ENCODE results near the gene CA12. TPM values are rescaled to one million over a fixed set of nuclear protein-coding genes. Genes with fewer than 3 reads are reported as not detected.
A peak's percentile ranks its signal among the peaks of the same experiment; 100 is the strongest.

CA12 gene
- total RNA-seq (2021) (0.68 and 0.97 TPM in 2 replicates), Bru-seq, nascent RNA (percentile 23 among the genes with signal in this experiment), BruChase-seq, experiment 1, labeled RNA remaining after a 2-hour chase (percentile 22 among the genes with signal in this experiment), BruChase-seq, experiment 2, labeled RNA remaining after a 6-hour chase (percentile 30 among the genes with signal in this experiment)
- long read RNA-seq, partial matches to known transcripts, result 0 of 1 reads
- long read RNA-seq, other reads (novel, unspliced or antisense), result 0 of 1 reads

DNA sequence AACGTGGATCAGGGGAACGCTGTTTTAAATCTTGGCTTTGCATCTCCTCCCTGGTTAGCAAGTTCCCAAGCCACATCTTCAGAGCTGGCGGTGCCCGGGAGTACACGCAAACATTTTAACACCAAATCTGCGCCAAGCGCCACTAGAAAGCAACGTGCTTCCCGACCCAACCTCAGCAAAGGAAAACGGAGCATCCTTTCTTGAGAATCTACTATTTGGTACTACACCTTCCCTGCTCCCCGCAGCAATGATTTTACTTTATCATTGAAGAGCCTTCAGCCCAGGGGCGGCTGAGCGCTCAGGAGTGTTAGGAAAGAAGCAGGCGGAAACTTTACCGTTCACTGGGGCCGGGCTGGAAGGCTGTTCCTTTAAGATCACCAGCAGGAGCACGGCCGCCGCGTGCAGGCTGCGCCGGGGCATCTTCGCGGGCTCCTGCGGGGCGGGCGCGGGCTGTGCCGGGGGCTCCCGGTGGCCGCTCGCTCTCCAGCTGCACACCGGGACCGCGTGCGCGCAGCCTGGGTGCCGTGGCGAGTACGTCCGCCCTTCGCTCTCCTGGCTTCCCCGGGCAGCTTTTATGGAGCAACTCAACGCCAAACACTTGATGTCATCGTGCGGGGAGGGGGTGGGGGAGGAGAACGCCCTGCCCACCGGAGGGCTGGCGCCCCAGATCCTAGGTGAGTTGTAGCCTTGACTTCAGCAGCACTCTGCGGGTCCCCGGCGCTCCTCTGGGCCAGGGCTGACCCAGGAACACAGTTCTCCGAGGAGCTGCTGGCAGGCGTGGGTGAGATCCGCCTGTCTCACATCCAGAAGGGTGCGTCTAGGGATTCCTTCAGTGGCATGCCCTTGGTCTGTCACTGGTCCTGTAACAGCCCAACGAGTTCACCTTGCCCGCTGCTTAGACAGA is at the start of gene CA12:
CA12 (minus strand) TSS at position 546 of the 904 bp plus-strand sequence; CDS start at position 420, 126 bp downstream.
- ChIA-PET POLR2A (ENCODE audit: low non-redundant PET) (no interaction called here), CTCF (no interaction called here)
- Histone ChIP-seq H3K4me1 (ENCODE audit: insufficient read depth, low read length, poor library complexity, severe bottlenecking) (peaks cover 10% of the 10 kb centered on the region), H3K27ac (ENCODE audit: low read depth, low read length, poor library complexity, severe bottlenecking) (no peak within 1 kb of the TSS), H3K9me3 (ENCODE audit: low read depth, low read length, poor library complexity, severe bottlenecking) (no peaks in the 10 kb centered on the region), H3K27me3 (replicated peaks; ENCODE audit: insufficient read depth, low read depth, low read length, poor library complexity) (peaks cover 8% of the 10 kb centered on the region), H3K4me3 (ENCODE audit: low read depth, low read length, poor library complexity, severe bottlenecking) (peak within 1 kb of the TSS; percentile 34), H3K36me3 (ENCODE audit: insufficient read depth, low read length, poor library complexity, severe bottlenecking) (no peaks in the 10 kb centered on the region)
- TF ChIP-seq CTCF (conservative IDR thresholded peaks at IDR 0.05; ENCODE audit: low read depth, low read length) (no peak), EZH2 (IDR thresholded peaks at IDR 0.05; ENCODE audit: borderline replicate concordance, low read depth, low read length, poor library complexity, severe bottlenecking) (no peak)
- intact Hi-C loops (cut with micrococcal nuclease; ENCODE audit: unreplicated experiment), result no loop called here
- peak; percentile 24 for DNase-seq (ENCODE audit: low spot score)
- no TSS peak for BruUV-seq (replicated peaks)

- Histone ChIP-seq H3K36me3 (ENCODE audit: insufficient read depth, low read length, poor library complexity, severe bottlenecking) (no peaks in the 10 kb centered on the region), H3K27ac (ENCODE audit: low read depth, low read length, poor library complexity, severe bottlenecking) (no peak overlapping the region), H3K27me3 (replicated peaks; ENCODE audit: insufficient read depth, low read depth, low read length, poor library complexity) (no peaks in the 10 kb centered on the region), H3K4me1 (ENCODE audit: insufficient read depth, low read length, poor library complexity, severe bottlenecking) (no peaks in the 10 kb centered on the region), H3K4me3 (ENCODE audit: low read depth, low read length, poor library complexity, severe bottlenecking) (no peak overlapping the region), H3K9me3 (ENCODE audit: low read depth, low read length, poor library complexity, severe bottlenecking) (peaks cover 3% of the 10 kb centered on the region)
- POLR2A ChIA-PET (ENCODE audit: low non-redundant PET), result no interaction called here
- CTCF ChIA-PET, result no interaction called here
- no TSS peak for BruUV-seq (replicated peaks)
- TF ChIP-seq CTCF (conservative IDR thresholded peaks at IDR 0.05; ENCODE audit: low read depth, low read length) (no peak), EZH2 (IDR thresholded peaks at IDR 0.05; ENCODE audit: borderline replicate concordance, low read depth, low read length, poor library complexity, severe bottlenecking) (no peak)
- DNase-seq (ENCODE audit: low spot score), result no peak
- intact Hi-C loops (cut with micrococcal nuclease; ENCODE audit: unreplicated experiment), result no loop called here
Observed at GRCh38 chr15:63430766-63431451, 49.3 kb upstream of the CA12 start.

GRCh38 chr15:63426552-63426951 is 44.9 kb upstream of the CA12 start:
- Histone ChIP-seq H3K9me3 (ENCODE audit: low read depth, low read length, poor library complexity, severe bottlenecking) (peaks cover 6% of the 10 kb centered on the region), H3K4me1 (ENCODE audit: insufficient read depth, low read length, poor library complexity, severe bottlenecking) (no peaks in the 10 kb centered on the region), H3K4me3 (ENCODE audit: low read depth, low read length, poor library complexity, severe bottlenecking) (no peak overlapping the region), H3K27me3 (replicated peaks; ENCODE audit: insufficient read depth, low read depth, low read length, poor library complexity) (no peaks in the 10 kb centered on the region), H3K36me3 (ENCODE audit: insufficient read depth, low read length, poor library complexity, severe bottlenecking) (no peaks in the 10 kb centered on the region), H3K27ac (ENCODE audit: low read depth, low read length, poor library complexity, severe bottlenecking) (no peak overlapping the region)
- intact Hi-C loops (cut with micrococcal nuclease; ENCODE audit: unreplicated experiment), result no loop called here
- BruUV-seq (replicated peaks), result no TSS peak
- DNase-seq (ENCODE audit: low spot score), result no peak
- ChIA-PET CTCF (no interaction called here), POLR2A (ENCODE audit: low non-redundant PET) (no interaction called here)
- TF ChIP-seq CTCF (conservative IDR thresholded peaks at IDR 0.05; ENCODE audit: low read depth, low read length) (no peak), EZH2 (IDR thresholded peaks at IDR 0.05; ENCODE audit: borderline replicate concordance, low read depth, low read length, poor library complexity, severe bottlenecking) (no peak)

Data from A673 (cell line).